HepG2 (cell line): Measurements from ENCODE around the gene CNNM2. TPM values are rescaled to one million over a fixed set of nuclear protein-coding genes. Genes with fewer than 3 reads are reported as not detected.
A peak's percentile ranks its signal among the peaks of the same experiment; 100 is the strongest.

Experiments
- BORCS8-MEF2B ChIP-seq: sonication (generic); formaldehyde crosslinking; IDR thresholded peaks from 2 replicates; pipeline ENCODE4 v1.8.0; 2022; ENCODE audit warnings: mild to moderate bottlenecking, missing genetic modification reagents
- FOXJ3 ChIP-seq: sonication (generic); formaldehyde crosslinking; IDR thresholded peaks from 2 replicates; pipeline ENCODE4 v1.4.0; 2020; ENCODE audit warnings: missing genetic modification reagents, mild to moderate bottlenecking, borderline replicate concordance
- REXO4 ChIP-seq: sonication (generic); formaldehyde crosslinking; IDR thresholded peaks from 2 replicates; pipeline ENCODE4 v1.8.0; 2022; ENCODE audit warnings: missing genetic modification reagents, mild to moderate bottlenecking, borderline replicate concordance
- SRF ChIP-seq: IDR thresholded peaks from 2 replicates; pipeline ENCODE4 v1.6.1; 2011; ENCODE audit warnings: mild to moderate bottlenecking, low read depth, low read length, moderate library complexity
- ZSCAN12 ChIP-seq: sonication (generic); formaldehyde crosslinking; IDR thresholded peaks from 2 replicates; pipeline ENCODE4 v1.9.0; 2021; ENCODE audit warnings: mild to moderate bottlenecking, missing genetic modification reagents
- polyA plus RNA-seq, 8 experiments: library from polyadenylated mRNA; depleted of rRNA in 3 of 8; stranded (reverse) in 7 of 8; unstranded in 1 of 8; fragments of >200 nt; fragmentation: Illumina TruSeq in 4 of 8; extraction: Trizol in 4 of 8; gene quantifications; 2 replicates each; pipeline versions ENCODE4 v1.2.1 to v1.2.3, GENCODE V29; 2011 to 2016; ENCODE audit warnings: low read depth in 4 of 8, missing spikeins in 1 of 8, mixed read lengths in 1 of 8; ENCODE audit not compliant: insufficient read depth in 1 of 8
- total RNA-seq, 5 experiments: library from RNA; depleted of rRNA; stranded (reverse); fragments of >200 nt; fragmentation: Illumina TruSeq; extraction: Trizol; gene quantifications; 2 replicates each; pipeline ENCODE4 v1.2.3, GENCODE V29; 2016; ENCODE audit warnings: low read depth in 1 of 5
- TF ChIP-seq, protein P1 (sequence below): sonication (generic); formaldehyde crosslinking; IDR thresholded peaks from 2 replicates; pipeline ENCODE4 v1.4.0; 2020; ENCODE audit warnings: missing genetic modification reagents
- TF ChIP-seq, protein P2 (sequence below): sonication (generic); formaldehyde crosslinking; IDR thresholded peaks from 2 replicates; pipeline ENCODE4 v1.8.1; 2023; ENCODE audit warnings: mild to moderate bottlenecking, moderate library complexity, missing genetic modification reagents
- TF ChIP-seq, protein P3 (sequence below), 2 experiments: sonication (generic) in 1 of 2; formaldehyde crosslinking in 1 of 2; IDR thresholded peaks; 2 replicates each; pipeline versions ENCODE4 v1.4.0 to v1.6.1; 2018 to 2020; ENCODE audit warnings: missing genetic modification reagents in 2 of 2, borderline replicate concordance in 1 of 2, low read depth in 1 of 2, mild to moderate bottlenecking in 1 of 2, missing biosample characterization in 1 of 2
- TF ChIP-seq, protein P4 (sequence below): sonication (generic); formaldehyde crosslinking; IDR thresholded peaks from 2 replicates; pipeline ENCODE4 v1.5.1; 2020; ENCODE audit warnings: mild to moderate bottlenecking, moderate library complexity, missing genetic modification reagents
- TF ChIP-seq, protein P5 (sequence below): sonication (generic); formaldehyde crosslinking; IDR thresholded peaks from 2 replicates; pipeline ENCODE4 v1.4.0; 2020; ENCODE audit warnings: mild to moderate bottlenecking, missing genetic modification reagents, borderline replicate concordance

CNNM2 gene
- total and polyA plus RNA-seq, 2 of the 13 experiments (the other 11 are each of a cell fraction or from before 2014, with no cell fraction given), result 7.1 to 9.0 TPM

DNA sequence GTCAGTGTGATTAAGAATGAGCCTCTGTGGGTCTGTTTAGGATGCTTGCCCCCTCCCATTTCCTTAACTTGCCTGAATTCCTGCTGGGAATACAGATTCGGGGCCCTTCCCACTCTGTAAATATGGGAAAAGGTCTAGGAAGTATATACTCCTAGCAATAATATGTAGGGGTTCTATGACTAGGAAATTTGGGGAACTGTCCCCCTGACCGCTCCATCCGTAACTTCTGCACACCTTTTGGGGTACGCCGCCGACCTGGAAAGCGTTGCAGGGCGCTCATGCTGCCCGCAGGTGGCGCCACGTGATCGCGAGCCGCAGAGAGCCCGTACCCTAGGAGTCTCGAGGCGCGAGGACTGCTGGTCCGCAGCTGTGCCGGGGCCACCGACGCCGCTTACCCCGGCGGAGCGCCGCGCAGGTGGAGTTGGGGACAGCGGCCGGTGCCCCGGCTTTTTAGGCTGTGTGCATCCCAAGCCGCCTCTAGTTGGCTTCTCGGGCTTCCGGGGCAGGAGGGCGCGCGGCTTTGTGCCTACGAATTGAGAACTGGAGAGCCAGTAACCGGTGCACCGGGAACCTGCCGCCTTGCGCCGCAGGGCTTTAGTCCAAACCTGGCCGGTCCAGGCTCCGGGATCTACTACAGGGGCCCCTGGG lies 656 bp upstream of the CNNM2 start (continued):
- TF ChIP-seq, protein P1, sequence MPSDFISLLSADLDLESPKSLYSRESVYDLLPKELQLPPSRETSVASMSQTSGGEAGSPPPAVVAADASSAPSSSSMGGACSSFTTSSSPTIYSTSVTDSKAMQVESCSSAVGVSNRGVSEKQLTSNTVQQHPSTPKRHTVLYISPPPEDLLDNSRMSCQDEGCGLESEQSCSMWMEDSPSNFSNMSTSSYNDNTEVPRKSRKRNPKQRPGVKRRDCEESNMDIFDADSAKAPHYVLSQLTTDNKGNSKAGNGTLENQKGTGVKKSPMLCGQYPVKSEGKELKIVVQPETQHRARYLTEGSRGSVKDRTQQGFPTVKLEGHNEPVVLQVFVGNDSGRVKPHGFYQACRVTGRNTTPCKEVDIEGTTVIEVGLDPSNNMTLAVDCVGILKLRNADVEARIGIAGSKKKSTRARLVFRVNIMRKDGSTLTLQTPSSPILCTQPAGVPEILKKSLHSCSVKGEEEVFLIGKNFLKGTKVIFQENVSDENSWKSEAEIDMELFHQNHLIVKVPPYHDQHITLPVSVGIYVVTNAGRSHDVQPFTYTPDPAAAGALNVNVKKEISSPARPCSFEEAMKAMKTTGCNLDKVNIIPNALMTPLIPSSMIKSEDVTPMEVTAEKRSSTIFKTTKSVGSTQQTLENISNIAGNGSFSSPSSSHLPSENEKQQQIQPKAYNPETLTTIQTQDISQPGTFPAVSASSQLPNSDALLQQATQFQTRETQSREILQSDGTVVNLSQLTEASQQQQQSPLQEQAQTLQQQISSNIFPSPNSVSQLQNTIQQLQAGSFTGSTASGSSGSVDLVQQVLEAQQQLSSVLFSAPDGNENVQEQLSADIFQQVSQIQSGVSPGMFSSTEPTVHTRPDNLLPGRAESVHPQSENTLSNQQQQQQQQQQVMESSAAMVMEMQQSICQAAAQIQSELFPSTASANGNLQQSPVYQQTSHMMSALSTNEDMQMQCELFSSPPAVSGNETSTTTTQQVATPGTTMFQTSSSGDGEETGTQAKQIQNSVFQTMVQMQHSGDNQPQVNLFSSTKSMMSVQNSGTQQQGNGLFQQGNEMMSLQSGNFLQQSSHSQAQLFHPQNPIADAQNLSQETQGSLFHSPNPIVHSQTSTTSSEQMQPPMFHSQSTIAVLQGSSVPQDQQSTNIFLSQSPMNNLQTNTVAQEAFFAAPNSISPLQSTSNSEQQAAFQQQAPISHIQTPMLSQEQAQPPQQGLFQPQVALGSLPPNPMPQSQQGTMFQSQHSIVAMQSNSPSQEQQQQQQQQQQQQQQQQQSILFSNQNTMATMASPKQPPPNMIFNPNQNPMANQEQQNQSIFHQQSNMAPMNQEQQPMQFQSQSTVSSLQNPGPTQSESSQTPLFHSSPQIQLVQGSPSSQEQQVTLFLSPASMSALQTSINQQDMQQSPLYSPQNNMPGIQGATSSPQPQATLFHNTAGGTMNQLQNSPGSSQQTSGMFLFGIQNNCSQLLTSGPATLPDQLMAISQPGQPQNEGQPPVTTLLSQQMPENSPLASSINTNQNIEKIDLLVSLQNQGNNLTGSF, result no peak
- TF ChIP-seq, protein P2, sequence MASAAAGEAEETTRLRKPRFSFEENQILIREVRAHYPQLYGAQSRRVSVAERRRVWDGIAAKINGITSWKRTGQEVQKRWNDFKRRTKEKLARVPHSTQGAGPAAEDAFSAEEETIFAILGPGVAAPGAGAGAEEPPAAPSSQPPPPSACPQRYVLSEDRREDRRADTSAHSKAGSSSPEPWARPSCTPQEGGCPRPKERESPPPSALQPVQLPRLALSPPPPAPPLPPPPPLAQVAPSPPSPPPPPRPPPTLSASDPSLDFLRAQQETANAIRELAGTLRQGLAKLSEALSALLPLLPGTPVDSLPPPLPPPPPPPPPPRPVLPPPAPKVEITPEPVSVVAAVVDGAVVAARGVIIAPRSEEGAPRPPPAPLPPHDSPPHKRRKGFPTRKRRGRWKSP, result 0 out of 2 replicates have a peak, but pooled peaks have one; percentile 26
- 0 out of 2 replicates have a peak, but pooled peaks have one; percentile 42 for TF ChIP-seq REXO4 (CRISPR knock-in tag)
- TF ChIP-seq BORCS8-MEF2B, result no peak
- TF ChIP-seq, protein P3, sequence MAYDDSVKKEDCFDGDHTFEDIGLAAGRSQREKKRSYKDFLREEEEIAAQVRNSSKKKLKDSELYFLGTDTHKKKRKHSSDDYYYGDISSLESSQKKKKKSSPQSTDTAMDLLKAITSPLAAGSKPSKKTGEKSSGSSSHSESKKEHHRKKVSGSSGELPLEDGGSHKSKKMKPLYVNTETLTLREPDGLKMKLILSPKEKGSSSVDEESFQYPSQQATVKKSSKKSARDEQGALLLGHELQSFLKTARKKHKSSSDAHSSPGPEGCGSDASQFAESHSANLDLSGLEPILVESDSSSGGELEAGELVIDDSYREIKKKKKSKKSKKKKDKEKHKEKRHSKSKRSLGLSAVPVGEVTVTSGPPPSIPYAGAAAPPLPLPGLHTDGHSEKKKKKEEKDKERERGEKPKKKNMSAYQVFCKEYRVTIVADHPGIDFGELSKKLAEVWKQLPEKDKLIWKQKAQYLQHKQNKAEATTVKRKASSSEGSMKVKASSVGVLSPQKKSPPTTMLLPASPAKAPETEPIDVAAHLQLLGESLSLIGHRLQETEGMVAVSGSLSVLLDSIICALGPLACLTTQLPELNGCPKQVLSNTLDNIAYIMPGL (CRISPR knock-in tag; IDR thresholded peaks at IDR 0.05; ENCODE audit: borderline replicate concordance in 1 of 2, low read depth in 1 of 2), result peak; percentile 60 to 68; a peak in 1 of 4 replicates
- TF ChIP-seq FOXJ3 (CRISPR knock-in tag), result 0 out of 2 replicates have a peak, but pooled peaks have one; percentile 44
- TF ChIP-seq SRF, result no peak
- TF ChIP-seq, protein P4, sequence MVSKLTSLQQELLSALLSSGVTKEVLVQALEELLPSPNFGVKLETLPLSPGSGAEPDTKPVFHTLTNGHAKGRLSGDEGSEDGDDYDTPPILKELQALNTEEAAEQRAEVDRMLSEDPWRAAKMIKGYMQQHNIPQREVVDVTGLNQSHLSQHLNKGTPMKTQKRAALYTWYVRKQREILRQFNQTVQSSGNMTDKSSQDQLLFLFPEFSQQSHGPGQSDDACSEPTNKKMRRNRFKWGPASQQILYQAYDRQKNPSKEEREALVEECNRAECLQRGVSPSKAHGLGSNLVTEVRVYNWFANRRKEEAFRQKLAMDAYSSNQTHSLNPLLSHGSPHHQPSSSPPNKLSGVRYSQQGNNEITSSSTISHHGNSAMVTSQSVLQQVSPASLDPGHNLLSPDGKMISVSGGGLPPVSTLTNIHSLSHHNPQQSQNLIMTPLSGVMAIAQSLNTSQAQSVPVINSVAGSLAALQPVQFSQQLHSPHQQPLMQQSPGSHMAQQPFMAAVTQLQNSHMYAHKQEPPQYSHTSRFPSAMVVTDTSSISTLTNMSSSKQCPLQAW (CRISPR knock-in tag), result peak; percentile 75
- TF ChIP-seq, protein P5, sequence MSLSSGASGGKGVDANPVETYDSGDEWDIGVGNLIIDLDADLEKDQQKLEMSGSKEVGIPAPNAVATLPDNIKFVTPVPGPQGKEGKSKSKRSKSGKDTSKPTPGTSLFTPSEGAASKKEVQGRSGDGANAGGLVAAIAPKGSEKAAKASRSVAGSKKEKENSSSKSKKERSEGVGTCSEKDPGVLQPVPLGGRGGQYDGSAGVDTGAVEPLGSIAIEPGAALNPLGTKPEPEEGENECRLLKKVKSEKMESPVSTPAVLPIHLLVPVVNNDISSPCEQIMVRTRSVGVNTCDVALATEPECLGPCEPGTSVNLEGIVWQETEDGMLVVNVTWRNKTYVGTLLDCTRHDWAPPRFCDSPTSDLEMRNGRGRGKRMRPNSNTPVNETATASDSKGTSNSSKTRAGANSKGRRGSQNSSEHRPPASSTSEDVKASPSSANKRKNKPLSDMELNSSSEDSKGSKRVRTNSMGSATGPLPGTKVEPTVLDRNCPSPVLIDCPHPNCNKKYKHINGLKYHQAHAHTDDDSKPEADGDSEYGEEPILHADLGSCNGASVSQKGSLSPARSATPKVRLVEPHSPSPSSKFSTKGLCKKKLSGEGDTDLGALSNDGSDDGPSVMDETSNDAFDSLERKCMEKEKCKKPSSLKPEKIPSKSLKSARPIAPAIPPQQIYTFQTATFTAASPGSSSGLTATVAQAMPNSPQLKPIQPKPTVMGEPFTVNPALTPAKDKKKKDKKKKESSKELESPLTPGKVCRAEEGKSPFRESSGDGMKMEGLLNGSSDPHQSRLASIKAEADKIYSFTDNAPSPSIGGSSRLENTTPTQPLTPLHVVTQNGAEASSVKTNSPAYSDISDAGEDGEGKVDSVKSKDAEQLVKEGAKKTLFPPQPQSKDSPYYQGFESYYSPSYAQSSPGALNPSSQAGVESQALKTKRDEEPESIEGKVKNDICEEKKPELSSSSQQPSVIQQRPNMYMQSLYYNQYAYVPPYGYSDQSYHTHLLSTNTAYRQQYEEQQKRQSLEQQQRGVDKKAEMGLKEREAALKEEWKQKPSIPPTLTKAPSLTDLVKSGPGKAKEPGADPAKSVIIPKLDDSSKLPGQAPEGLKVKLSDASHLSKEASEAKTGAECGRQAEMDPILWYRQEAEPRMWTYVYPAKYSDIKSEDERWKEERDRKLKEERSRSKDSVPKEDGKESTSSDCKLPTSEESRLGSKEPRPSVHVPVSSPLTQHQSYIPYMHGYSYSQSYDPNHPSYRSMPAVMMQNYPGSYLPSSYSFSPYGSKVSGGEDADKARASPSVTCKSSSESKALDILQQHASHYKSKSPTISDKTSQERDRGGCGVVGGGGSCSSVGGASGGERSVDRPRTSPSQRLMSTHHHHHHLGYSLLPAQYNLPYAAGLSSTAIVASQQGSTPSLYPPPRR (CRISPR knock-in tag), result peak; percentile 3; the same call in 1 of the 2 replicates
- TF ChIP-seq ZSCAN12, result 0 out of 2 replicates have a peak, but pooled peaks have one; percentile 58
